Measurements from ENCODE around the gene KMT2E.
A peak's percentile ranks its signal among the peaks of the same experiment; 100 is the strongest.

KMT2E gene

GRCh38 chr7:105112440-105113418, 98.7 kb downstream of the KMT2E start:
- H3K36me3 ChIP-seq = peaks cover 67% of the 10 kb centered on the region

GRCh38 chr7:105118612-105119600, 104.9 kb downstream of the KMT2E start:
- TF ChIP-seq CTCF (IDR thresholded peaks at IDR 0.05; ENCODE audit: low read depth, low read length) = no peak
- Histone ChIP-seq H3K27me3 (no peaks in the 10 kb centered on the region), H3K4me1 (no peaks in the 10 kb centered on the region), H3K36me3 (peaks cover 19% of the 10 kb centered on the region), H3K4me3 (ENCODE audit: low read depth, low read length) (no peak overlapping the region), H3K9me3 (no peaks in the 10 kb centered on the region)
- no peak for DNase-seq

More at GRCh38 chr7:105112440-105113418, 98.7 kb downstream of the KMT2E start:
- no peaks in the 10 kb centered on the region for H3K9me3 ChIP-seq
- H3K4me1 ChIP-seq = no peaks in the 10 kb centered on the region
- no peak for DNase-seq
- H3K27me3 ChIP-seq = no peaks in the 10 kb centered on the region
- H3K4me3 ChIP-seq (ENCODE audit: low read depth, low read length) = no peak overlapping the region
- no peak for TF ChIP-seq CTCF (IDR thresholded peaks at IDR 0.05; ENCODE audit: low read depth, low read length)

GRCh38 chr7:105122619-105123018, 108.6 kb downstream of the KMT2E start:
- H3K36me3 ChIP-seq = peaks cover 4% of the 10 kb centered on the region; the same call in 1 of the 2 replicates
- H3K9me3 ChIP-seq = no peaks in the 10 kb centered on the region
- no peak overlapping the region for H3K4me3 ChIP-seq (ENCODE audit: low read depth, low read length)
- no peak for TF ChIP-seq CTCF (IDR thresholded peaks at IDR 0.05; ENCODE audit: low read depth, low read length)
- DNase-seq = no peak
- H3K27me3 ChIP-seq = no peaks in the 10 kb centered on the region
- H3K4me1 ChIP-seq = no peaks in the 10 kb centered on the region

- no peaks in the 10 kb centered on the region for H3K9me3 ChIP-seq
- TF ChIP-seq CTCF (IDR thresholded peaks at IDR 0.05; ENCODE audit: low read depth, low read length) = no peak
- H3K36me3 ChIP-seq = no peaks in the 10 kb centered on the region; the same call in 1 of the 2 replicates
- DNase-seq = no peak
- H3K4me1 ChIP-seq = no peaks in the 10 kb centered on the region
- H3K27me3 ChIP-seq = no peaks in the 10 kb centered on the region
- H3K4me3 ChIP-seq (ENCODE audit: low read depth, low read length) = no peak overlapping the region
These were observed 111.7 kb downstream of the KMT2E start for GRCh38 chr7:105125745-105126144.

- H3K36me3 ChIP-seq = no peaks in the 10 kb centered on the region; the same call in 1 of the 2 replicates
These were observed 112.5 kb downstream of the KMT2E start for GRCh38 chr7:105126436-105126975.

More at GRCh38 chr7:105126436-105126975, 112.5 kb downstream of the KMT2E start:
- Histone ChIP-seq H3K27me3 (no peaks in the 10 kb centered on the region), H3K4me3 (ENCODE audit: low read depth, low read length) (no peak overlapping the region), H3K9me3 (no peaks in the 10 kb centered on the region), H3K4me1 (no peaks in the 10 kb centered on the region)
- TF ChIP-seq CTCF (IDR thresholded peaks at IDR 0.05; ENCODE audit: low read depth, low read length) = no peak
- peak; percentile 22 for DNase-seq
